GM18907 (cell line): ENCODE measurements around the gene PMPCA.

Source experiments
- ATAC-seq: cut with Tn5 transposase; IDR thresholded peaks from one replicate; pipeline ENCODE4 v1.9.1; 2021; ENCODE audit warnings: mild to moderate bottlenecking, moderate library complexity; ENCODE audit not compliant: unreplicated experiment

PMPCA gene

DNA sequence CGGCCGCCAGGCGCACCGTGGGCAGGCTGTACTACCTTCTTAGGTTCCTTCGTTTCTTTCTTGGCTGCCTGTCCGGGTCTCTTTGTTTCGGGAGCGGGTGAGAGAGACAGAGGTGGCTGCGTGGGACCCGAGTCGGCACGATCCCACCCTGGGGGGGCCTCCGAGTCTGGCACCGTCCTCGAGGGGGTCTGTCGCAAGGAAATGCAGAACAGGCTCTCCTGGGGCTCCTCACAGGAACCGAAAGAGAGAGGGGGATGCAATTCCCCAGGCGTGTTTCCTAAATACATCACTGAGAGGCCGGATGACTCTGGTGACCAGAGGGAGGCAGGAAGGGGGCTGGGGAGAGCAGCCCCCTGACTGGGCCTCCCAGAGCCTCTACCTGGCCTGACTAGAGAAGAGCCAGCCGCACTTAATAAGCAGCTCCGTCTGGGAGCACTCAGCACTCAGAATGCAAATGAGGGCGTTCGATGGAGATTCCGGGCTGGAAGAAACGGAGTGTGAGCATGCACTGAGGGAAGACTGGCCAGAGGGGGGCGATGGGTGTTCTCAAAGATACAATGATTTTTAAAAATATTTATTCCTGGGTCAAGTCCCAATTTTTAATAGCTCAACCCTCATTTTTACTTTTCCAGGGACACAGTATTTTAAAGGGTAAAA, 40.9 kb downstream of the PMPCA start:
- ATAC-seq = no peak

DNA sequence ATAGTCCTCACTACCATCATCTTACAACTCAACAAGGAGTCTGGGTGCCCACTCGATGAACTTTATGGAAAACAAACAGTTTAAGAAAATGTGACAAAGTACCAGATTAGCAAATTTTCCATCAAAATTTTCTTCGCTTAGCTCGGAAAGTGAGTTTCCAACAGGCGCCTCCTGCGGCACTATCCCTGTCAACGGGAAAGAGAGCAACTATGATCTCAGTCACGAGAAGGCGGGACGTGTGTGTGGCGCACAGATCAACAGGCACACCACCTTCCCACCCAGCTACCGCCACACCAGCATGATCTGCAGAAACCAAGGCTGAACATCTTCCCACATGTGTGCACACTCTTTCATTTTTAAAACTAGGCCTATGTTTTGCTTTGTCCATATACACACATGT, 42.9 kb downstream of the PMPCA start:
- no peak for ATAC-seq

DNA sequence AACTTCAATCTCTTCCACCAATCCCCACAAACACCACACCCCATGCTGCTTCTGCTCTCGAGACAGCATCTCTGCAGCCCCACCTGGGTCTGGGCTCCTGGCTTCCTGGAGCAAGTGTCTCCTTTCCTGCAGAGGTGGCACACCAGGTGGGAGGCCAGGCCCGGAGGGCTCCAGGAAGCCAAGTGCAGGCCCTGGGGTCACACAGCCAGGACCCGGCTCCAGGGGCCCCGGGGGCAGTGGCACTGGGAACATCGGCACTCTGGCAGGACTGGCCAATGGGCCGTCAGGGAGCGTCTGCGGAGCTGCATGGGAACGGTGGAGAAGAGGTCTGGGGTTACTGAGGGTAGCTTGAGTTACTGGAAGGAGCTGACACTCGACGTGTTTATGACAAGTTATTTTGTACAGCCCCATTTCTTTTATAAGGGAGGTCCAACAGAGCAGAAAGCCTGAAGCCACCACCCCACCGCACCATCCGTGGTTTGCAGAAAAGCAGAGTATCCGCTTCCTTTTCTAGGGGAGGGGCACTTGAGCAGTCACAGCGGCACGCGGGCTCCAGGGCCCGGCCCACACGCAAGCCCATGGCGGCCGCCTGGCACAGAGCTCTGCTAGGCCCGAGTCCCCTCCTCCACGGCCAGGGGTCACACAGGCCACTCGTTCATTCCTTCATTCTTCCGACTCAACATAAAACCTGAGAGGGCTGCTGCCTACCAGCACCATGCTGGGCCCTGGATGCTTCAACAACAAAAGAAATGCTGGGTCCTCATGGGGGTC, 43.8 kb downstream of the PMPCA start:
- no peak for ATAC-seq

DNA sequence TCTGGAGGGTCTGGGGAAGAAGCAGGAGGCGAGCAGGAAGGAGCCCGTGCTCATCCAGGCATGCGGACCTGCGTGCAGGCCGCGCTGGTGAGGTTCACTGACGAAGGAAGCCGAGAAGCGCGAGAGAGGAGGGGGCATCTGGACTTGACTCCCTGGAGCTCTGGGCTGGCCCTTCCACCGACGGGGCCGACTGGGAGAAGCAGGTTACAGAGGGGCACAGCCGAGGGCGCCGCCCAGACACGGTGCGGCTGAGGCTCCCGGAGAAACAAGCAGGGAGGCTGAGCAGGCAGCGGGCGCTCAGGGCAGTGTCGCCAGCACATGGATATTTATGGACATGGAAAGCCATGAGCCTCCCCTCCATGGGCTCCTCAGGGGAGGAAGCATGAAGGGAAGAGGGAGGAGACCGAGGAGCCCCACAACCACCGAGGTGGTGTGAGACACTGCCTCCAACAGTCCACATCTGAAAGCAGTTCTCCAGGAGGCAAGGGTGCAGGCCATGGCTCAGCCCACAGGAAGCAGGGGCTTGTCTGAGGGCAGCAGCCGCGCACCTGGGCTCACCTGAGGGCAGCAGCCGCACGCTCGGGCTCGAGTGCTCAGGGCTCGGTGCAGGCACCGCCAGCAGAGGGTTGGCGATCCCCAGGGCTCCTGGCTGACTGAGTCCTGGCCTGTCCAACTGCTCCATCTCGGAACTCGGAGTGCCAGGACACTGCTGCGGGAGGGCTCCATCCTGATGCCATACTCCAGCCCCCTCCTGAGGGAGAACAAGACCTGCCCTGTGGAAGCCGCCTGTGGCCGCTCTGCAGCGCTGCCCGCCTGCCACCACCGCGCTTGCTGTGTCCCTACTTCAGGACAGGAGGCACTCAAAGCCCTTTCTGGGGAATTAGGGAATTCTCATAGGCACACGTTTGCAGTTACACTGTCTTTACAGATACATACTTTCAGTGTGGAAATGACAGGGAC, 44.9 kb downstream of the PMPCA start:
- no peak for ATAC-seq

DNA sequence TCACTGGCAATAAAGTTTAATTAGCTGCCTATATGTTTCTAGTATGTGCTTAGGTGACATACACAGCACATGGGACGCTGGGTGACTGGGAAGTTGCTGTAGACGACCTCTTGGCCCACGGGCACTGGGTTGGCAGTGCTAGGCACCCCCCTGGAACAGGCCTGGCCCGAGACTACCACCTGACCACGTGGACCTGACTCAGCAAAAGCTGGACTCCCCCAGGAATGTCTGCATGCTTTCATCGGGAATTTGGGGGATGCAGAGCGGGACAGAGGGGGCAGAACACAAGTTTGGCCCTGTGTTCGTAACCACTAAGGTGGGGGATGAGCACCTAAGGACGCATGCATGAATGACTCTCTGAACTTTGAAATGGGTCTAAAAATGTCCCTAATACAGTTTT, 45.8 kb downstream of the PMPCA start:
- ATAC-seq = no peak

DNA sequence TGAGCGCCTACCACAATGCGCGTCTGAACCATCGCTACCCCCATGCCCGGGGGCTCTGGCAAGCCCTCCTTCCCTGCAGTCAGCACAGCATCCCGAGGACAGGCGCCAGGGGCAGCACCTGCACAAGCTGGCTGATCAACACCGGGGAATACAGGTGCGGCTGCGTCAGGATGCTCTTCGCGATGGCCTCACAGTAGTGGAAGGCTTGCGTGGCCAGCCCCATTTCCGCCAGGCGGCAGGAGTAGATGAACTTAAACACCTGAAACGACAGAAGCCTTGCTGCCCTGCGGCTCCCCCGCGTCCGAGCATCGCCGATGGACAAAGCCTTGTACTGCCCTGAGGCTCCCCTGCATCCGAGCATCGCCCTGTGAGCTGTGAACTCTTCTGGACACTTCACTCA, 46.9 kb downstream of the PMPCA start:
- no peak for ATAC-seq

DNA sequence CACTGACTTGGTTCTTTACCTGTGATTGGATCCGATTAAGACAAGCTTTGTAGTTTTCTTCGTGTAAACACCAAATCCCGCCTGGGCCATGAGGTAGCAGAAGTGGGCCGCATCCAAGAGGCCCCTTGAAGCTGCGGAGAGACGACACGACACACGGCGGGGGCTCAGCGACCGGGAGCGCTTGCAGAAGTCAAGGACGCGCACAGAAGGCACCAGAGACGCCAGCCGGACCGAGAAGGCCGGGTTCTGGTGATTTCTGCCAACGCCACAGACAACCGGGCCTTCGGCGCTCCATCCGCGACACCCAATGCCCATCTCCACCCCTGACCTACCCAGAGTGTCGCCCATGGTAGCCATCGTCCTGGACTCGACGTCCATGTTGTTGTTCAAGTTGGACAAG, 49.0 kb downstream of the PMPCA start:
- ATAC-seq = no peak

DNA sequence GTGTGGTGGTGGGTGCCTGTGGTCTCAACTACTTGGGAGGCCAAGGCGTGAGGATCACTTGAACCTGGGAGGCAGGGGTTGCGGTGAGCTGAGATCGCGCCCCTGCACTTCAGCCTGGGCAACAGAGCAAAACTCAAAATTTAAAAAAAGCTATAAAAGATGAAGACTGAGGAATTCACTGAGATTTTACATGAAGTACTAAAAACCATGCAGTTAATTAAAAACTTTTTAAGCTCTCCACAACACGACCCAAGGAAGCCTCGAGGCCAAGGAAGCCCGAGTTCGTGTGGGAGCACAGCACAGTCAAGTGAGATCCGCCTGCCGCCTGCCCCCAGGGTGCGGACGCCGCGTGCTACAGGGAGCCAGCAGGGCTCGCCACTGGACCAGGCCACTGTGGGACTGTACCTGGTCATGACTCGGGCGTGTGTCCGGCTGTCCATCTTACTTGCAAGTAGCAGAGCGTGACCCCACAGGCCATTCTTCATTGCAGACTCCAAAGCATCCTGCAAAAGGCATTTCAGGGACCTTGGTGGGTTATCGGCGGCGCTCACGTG, 50.4 kb downstream of the PMPCA start:
- ATAC-seq = no peak

DNA sequence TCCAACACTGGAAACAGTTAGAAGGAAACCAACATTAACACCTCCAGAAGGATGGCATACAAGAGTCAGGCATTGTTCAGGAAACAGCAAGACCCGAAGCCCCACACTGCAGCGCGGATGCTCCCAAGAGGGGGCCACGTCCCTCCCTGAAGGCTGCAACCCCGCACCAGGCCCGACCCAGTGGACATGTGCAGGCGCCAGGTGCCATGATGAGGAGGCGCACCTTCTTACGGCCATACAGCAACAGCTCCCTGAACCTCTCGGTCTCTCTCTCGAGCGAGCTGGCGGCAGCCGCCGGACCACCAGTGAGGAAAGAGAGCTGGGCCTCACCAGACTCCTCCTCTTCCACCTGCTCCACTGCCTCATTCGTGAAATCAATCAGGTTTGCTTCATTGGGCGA, 52.2 kb downstream of the PMPCA start:
- ATAC-seq = no peak

DNA sequence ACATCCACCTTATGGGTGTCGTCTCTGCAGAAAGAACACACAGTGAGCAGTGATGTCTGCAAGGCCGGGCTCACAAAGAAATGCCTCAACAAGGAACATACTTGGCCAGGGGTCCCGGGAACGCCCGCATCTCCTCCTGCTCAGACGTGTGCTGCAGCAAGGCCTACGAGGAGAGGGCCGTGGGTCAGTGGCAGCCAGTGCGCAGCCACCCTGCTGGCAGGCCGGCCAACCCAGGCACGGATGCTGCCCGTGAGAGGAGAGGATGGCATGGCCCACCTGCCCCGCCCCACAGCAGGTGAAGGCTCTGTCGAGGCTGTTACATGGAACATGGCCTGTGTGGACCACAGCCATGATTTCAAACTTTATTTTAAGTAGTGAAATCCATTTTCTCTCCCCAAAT, 53.1 kb downstream of the PMPCA start:
- no peak for ATAC-seq

DNA sequence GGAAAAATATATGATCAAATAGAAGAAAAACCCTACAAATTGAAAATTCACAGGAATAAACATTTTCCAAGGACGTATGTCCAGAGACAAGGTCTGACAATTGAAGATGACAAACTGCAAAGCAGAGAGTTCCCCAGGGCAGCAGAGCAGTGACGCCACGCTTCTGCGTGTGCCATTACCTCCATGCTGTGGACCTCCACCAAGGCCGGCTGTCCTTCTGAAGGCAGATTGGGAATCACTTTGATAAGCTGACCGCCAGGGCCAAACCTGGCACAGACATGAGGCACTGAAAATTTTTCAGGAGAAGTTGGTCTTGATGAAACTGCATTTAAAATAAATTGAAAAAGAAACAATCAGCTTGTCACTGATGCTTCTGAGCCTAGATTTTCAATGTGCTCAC, 53.8 kb downstream of the PMPCA start:
- ATAC-seq = no peak

DNA sequence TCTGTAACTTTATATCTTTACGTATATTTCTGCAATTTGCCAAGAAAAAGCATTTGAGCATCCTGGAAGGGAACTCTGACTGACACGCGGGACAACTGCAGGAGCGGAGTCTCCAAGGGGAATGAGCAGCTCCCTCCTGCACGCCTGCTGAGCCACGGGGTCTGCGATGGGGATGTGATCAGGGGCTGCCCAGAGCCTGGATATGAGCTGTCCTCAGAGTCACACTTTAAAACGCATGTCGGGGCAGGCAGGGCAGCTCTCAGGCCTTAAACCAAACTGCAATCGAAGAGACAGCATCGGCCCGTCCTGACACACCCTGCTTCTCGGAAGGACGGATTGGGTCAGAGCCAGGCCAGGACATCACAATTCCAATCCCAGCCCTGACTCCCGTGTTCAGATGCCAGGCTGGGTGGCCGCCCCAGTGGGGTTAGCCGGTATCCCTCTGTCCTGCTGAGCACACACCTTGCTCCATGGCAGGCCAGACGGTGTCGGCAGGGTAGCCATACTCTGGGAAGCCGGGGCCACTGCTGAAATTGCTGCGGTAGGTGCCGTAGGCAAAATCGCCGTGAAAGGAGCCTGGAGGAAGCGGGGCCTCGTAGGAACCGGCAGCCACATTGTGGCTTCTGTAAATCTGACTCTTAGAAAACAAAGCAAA, 55.2 kb downstream of the PMPCA start:
- ATAC-seq = no peak

DNA sequence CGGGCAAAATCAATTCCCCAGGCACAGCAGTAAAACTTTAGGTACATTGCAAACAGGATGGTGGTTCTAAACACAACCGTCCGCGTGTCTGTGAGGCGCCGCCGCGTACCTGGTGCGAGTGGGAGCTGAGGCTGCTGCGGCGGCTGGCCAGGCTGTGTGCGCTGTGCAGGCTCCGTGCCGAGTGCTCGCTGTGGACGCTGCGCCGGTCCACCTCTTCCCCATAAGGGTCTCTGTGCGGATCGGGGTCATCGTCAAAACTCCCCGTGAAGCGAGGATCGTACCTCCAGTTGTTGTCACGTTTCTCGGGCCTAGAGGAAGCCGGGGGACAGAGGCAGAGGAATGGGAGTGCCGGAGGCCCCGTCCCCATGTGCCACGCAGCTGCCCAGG, 55.7 kb downstream of the PMPCA start:
- no peak for ATAC-seq

DNA sequence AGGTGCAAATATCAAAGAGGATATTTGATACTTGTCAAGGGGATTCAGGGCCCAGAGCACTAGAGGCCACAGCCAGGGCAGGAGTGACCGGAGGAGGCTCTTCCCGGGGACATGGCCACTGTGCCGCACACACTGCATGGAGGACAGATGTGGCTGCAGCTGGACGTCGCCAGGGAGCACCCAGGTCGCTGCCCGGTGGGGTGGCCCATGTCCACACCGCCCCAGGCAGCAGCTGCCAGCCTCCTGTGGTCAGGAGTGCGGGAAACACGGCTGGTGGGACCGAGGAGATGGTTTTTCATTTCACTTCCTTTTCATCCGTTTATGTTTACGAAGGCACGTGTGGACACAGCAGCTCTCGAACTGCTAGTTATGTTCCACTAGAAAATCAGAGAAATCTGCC, 57.3 kb downstream of the PMPCA start:
- ATAC-seq = no peak

DNA sequence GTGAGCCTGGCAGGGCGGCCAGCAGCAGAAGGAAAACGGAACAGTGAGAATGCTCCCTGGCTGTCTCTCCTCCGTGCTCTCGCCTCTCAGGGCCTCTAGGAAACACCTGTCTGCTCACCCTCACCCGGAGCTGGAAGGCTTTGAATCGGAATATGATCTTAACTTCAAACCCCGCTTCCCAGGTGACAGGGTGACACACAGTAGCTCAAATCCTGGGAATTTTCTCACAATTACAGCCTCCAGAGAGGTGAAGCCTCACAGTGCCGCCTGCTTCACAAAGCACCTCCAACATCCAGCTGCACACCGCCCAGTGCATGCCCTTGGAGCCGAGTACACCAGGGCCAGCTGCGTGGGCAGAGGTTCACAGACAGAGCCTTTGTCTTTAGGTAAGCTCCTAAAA, 59.9 kb downstream of the PMPCA start:
- ATAC-seq = no peak

DNA sequence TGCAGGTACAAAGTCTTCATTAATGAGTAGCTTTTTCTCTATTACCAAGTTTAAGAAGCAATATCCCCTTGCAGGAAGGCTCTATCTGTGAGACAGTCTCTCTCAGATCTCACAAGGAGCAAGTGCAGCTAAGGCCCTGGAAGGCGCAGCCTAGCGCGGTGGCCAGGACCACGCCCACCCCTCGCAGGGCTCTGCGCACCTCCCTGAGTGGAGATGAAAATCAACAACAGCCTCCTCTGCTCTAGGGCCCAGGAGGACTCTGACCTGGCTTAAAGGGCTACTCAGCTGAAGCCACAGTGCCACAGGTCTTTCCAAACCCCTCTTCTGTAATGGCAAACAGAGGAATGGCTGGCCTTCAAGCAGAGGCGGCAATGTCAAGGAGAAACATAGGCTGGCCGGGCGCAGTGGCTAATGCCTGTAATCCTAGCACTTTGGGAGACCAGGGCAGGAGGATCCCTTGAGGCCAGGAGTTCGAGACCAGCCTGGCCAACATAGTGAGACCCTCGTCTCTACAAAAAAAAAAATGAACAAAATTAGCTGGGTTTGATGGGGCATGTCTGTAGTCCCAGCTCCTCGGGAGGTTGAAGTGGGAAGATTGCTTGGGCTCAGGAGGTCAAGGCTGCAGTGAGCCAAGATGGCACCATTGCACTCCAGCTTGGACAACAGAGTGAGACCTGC, 60.5 kb downstream of the PMPCA start:
- no peak for ATAC-seq

DNA sequence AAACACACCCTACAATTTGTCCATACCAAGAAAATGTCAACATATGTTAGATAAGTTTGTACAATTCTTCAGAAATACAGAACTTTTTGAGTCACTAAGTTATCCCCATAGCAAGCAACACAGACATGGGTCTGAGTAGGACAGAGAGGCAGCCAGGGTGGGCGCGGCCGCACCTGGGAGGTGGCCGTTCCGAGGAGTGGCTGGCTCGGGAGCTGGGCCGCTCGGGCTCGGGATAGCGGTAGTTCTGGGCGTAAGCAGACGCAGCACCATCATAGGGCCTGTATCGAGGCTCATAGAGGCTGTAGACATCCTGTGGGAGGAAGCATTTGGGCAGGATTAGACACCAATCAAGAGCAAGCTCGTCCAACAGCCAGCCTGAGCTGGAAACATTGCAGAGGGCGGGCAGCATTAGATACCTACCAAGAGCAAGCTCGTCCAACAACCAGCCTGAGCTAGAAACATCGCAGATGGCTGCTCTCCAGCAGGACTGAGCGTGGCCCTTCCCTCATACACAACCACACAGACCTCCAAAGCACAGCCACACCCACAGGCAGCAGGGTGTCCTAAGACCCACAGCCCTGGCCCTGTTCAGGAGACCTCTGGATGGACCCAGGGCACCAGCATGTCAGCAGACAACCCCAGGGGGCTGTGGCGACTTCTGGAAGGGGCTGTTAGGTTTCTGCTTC, 61.5 kb downstream of the PMPCA start:
- ATAC-seq = no peak

DNA sequence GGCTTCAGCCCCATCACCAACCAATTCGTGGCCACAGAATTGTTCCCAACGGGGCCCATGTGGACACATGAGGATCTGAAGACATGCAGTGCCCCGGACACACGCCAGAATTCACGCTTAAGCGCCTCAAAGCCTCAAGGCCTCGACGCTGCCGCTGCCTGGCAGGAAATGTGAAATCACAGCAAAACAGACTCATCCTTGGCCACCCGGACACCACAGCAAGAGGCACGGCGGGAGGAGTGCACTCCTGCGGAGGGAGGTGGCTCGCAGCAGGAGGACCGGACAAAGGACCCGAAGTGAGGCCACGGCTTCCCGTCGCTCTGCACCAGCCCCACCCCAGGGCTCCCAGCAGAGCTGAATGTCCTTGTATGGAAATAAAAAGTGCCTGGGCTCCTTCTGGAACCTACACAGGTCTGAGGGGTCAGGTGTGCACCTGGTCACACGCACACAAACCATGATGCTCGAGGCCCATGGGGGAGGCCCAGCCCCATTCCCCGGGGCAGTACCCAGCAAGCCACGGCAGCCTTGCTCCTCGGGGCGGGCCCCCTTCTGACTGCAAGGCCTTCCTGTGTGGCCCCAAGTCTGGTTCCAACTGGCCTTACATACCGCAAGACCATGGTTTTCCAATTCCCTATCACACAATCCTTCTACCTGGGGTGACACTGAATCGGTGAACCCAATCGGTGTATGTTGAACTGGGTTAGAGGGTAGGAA, 62.3 kb downstream of the PMPCA start:
- no peak for ATAC-seq

DNA sequence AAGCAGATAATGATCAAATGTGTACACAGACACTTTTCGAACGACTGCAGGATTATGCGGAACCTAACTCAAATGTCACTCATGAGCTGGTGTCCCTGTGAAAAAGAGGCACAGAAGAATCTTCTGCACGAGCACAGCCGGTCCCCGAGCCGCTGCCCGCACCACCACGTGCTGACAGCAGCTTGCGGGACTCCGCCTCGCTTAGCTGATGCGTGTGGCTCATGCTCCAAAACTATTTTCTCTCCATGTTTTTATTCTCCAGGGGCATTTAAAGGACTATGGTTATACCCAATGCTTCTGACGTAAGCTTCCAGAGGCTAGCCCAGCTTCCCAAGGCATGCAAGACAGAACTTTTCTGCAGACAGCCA, 62.9 kb downstream of the PMPCA start:
- no peak for ATAC-seq
